GM19395 (cell line): ENCODE results near the gene MORN4.
"Not testable (repeated sequence)": the region's sequence is repeated elsewhere in the genome, so short reads cannot be mapped to it uniquely, and the experiment has no call there.

Source experiments
- ATAC-seq: cut with Tn5 transposase; IDR thresholded peaks from one replicate; pipeline ENCODE4 v1.9.1; 2021; ENCODE audit warnings: mild to moderate bottlenecking, moderate library complexity; ENCODE audit not compliant: unreplicated experiment

The MORN4 gene

GRCh38 chr10:97642471-97643159 is 9.3 kb upstream of the MORN4 start:
- not testable (repeated sequence) for ATAC-seq

GRCh38 chr10:97640868-97641811 is 7.8 kb upstream of the MORN4 start:
- peak; percentile 31 for ATAC-seq

GRCh38 chr10:97640174-97640867 is 7.0 kb upstream of the MORN4 start, which contains the start of gene PI4K2A:
PI4K2A (plus strand) TSS chr10:97640671; CDS start chr10:97640743, 72 bp downstream.
- ATAC-seq, result peak; percentile 97

GRCh38 chr10:97639090-97639489 is 5.8 kb upstream of the MORN4 start:
- not testable (repeated sequence) for ATAC-seq

- ATAC-seq, result no peak
Observed at GRCh38 chr10:97635577-97635976, 2.3 kb upstream of the MORN4 start.

GRCh38 chr10:97633921-97634320 is 621 bp upstream of the MORN4 start:
- ATAC-seq, result no peak

- ATAC-seq, result no peak
Observed at GRCh38 chr10:97631098-97631497, 2.2 kb downstream of the MORN4 start.

- no peak for ATAC-seq
Observed at GRCh38 chr10:97629289-97629688, 4.0 kb downstream of the MORN4 start.

- ATAC-seq, result no peak
Observed at GRCh38 chr10:97628228-97628627, 5.1 kb downstream of the MORN4 start.

- ATAC-seq, result no peak
Observed at GRCh38 chr10:97627731-97628130, 5.6 kb downstream of the MORN4 start.

GRCh38 chr10:97623277-97623676 is 10.0 kb downstream of the MORN4 start:
- no peak for ATAC-seq

GRCh38 chr10:97618733-97619132 is 14.6 kb downstream of the MORN4 start:
- no peak for ATAC-seq

GRCh38 chr10:97618285-97618684 is 15.0 kb downstream of the MORN4 start:
- no peak for ATAC-seq

- no peak for ATAC-seq
Observed at GRCh38 chr10:97612386-97612785, 20.9 kb downstream of the MORN4 start.

- ATAC-seq, result no peak
Observed at GRCh38 chr10:97611473-97611872, 21.8 kb downstream of the MORN4 start.

GRCh38 chr10:97608991-97609561 is 24.2 kb downstream of the MORN4 start:
- no peak for ATAC-seq

- no peak for ATAC-seq
Observed at GRCh38 chr10:97607095-97607636, 26.1 kb downstream of the MORN4 start.

GRCh38 chr10:97601268-97602215 is 31.8 kb downstream of the MORN4 start:
- ATAC-seq, result no peak

- no peak for ATAC-seq
Observed at GRCh38 chr10:97600616-97601015, 32.7 kb downstream of the MORN4 start.

- no peak for ATAC-seq
Observed at GRCh38 chr10:97599272-97599619, 34.1 kb downstream of the MORN4 start.
